Fibroblast of peridontal ligament (primary cell): ENCODE results near the gene ADRA2B.

Experiments
- DNase-seq: peaks from one replicate; pipeline ENCODE4 v3.0.0-alpha.2; 2010; ENCODE audit errors: extremely low read depth

Gene ADRA2B

GRCh38 chr2:96117701-96118588 is 1.6 kb upstream of the ADRA2B start:
- DNase-seq: no peak

- peak; percentile 9 for DNase-seq
These were observed 635 bp upstream of the ADRA2B start for GRCh38 chr2:96116879-96117533.

GRCh38 chr2:96115631-96116423 is 544 bp downstream of the ADRA2B start:
- no peak for DNase-seq

GRCh38 chr2:96114903-96115581 is 1.3 kb downstream of the ADRA2B start:
- DNase-seq: no peak

- DNase-seq: no peak
These were observed 1.8 kb downstream of the ADRA2B start for GRCh38 chr2:96114546-96114902.

GRCh38 chr2:96113951-96114350 is 2.4 kb downstream of the ADRA2B start:
- no peak for DNase-seq

GRCh38 chr2:96113367-96113677 is 3.0 kb downstream of the ADRA2B start:
- no peak for DNase-seq

- no peak for DNase-seq
These were observed 3.6 kb downstream of the ADRA2B start for GRCh38 chr2:96112501-96113366.

- no peak for DNase-seq
These were observed 4.4 kb downstream of the ADRA2B start for GRCh38 chr2:96111823-96112500.

GRCh38 chr2:96111257-96111640 is 5.1 kb downstream of the ADRA2B start:
- no peak for DNase-seq

- no peak for DNase-seq
These were observed 5.6 kb downstream of the ADRA2B start for GRCh38 chr2:96110621-96111256.

GRCh38 chr2:96109931-96110511 is 6.3 kb downstream of the ADRA2B start:
- DNase-seq: no peak

- DNase-seq: no peak
These were observed 7.0 kb downstream of the ADRA2B start for GRCh38 chr2:96109361-96109680.

GRCh38 chr2:96108541-96109360 is 7.6 kb downstream of the ADRA2B start:
- DNase-seq: no peak

- no peak for DNase-seq
These were observed 8.2 kb downstream of the ADRA2B start for GRCh38 chr2:96108151-96108540.

- DNase-seq: no peak
These were observed 8.7 kb downstream of the ADRA2B start for GRCh38 chr2:96107708-96108065.

- no peak for DNase-seq
These were observed 9.2 kb downstream of the ADRA2B start for GRCh38 chr2:96106991-96107707.

- no peak for DNase-seq
These were observed 10.2 kb downstream of the ADRA2B start for GRCh38 chr2:96105994-96106715.
